22Rv1 (cell line): ENCODE measurements around the gene KIZ.

ENCODE experiments used
- ZFX ChIP-seq: fragments of 450-650 bp; IDR thresholded peaks from 2 replicates; pipeline ENCODE4 v1.6.1; 2017; ENCODE audit warnings: antibody characterized with exemption, borderline replicate concordance
- TF ChIP-seq, protein P1 (sequence below): fragments of 450-650 bp; IDR thresholded peaks from 2 replicates; pipeline ENCODE4 v1.5.1; 2017; ENCODE audit warnings: mild to moderate bottlenecking

DNA sequence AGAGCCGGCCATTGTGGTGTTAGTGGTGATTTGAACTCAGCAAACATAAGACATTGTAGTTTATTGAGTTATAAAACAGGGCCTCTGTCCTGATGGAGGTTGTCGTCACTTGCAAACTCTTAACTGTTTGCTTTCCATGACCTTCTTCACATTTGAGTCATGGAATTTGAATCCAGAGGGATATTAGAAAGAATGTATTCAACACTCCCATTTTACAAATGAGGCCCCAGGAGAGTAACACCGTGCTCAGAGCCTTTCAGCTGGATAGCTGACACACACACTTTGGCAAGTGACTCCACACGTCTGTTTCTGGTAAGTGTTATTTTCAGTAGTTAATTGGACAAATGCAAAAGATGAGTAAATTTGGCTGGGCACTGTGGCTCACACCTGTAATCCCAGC, 104.8 kb downstream of the KIZ start:
- TF ChIP-seq, protein P1, sequence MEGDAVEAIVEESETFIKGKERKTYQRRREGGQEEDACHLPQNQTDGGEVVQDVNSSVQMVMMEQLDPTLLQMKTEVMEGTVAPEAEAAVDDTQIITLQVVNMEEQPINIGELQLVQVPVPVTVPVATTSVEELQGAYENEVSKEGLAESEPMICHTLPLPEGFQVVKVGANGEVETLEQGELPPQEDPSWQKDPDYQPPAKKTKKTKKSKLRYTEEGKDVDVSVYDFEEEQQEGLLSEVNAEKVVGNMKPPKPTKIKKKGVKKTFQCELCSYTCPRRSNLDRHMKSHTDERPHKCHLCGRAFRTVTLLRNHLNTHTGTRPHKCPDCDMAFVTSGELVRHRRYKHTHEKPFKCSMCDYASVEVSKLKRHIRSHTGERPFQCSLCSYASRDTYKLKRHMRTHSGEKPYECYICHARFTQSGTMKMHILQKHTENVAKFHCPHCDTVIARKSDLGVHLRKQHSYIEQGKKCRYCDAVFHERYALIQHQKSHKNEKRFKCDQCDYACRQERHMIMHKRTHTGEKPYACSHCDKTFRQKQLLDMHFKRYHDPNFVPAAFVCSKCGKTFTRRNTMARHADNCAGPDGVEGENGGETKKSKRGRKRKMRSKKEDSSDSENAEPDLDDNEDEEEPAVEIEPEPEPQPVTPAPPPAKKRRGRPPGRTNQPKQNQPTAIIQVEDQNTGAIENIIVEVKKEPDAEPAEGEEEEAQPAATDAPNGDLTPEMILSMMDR = no peak
- no peak for TF ChIP-seq ZFX
